ENCODE results near the gene SMIM7.

SMIM7 gene

DNA sequence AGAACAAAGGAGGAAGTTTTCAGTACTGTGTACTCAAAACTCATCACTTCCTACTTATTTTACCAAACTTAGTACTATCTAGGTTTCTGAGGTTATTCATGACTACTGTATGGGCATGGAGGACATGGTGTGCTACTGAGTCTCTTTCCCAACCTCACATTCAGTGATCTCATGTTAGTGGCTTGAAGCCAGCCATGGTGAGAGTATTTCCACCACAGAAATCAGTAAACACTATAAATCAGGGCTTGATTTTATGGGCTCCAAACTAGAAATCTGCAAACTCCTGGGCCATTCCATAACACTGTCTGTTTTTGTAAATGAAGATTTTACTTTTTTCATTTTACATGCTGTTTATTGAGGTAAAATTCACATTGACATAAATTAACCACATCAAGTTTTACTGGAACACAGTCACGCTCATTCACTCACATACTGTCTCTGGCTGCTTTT, 51.6 kb downstream of the SMIM7 start:
- H3K4me3 ChIP-seq (ENCODE audit: extremely low read depth, insufficient read depth, low read length, poor library complexity, severe bottlenecking) = no peak overlapping the region
- no peaks in the 10 kb centered on the region for H3K9me3 ChIP-seq (ENCODE audit: control insufficient read depth, low read length)
- no peak overlapping the region for H3K27ac ChIP-seq (ENCODE audit: low read depth, low read length, severe bottlenecking)
- H3K36me3 ChIP-seq (ENCODE audit: control insufficient read depth, insufficient read depth, low read length) = no peaks in the 10 kb centered on the region
- WGBS, 2 experiments (ENCODE audit: insufficient coverage in 2 of 2) = 86% methylated on average over 1 of the region's 1 CpG; no CpG with 5 or more reads in 1 of the 2 experiments
- H3K4me1 ChIP-seq (ENCODE audit: control insufficient read depth, insufficient read depth, low read length, poor library complexity, severe bottlenecking) = no peaks in the 10 kb centered on the region

DNA sequence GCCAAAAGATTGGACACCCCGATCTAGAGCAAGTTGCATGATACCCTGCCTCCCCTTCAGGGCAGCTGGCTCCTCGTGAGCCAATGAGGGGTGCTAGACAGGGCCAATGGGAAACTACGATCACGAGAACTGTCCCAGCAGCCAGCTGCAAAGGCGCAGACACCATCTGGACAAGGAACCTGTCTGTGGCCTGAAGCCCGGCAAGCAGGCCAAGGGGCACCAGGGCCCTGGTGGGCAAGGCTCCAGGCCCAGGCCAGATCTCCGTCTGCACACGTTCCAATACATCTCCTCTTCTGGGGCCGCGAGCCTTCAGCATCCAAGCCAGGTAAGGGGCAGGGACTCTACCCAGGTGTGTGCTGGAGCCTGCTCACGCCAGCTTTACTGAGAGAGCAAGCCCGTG, 52.1 kb downstream of the SMIM7 start:
- H3K4me3 ChIP-seq (ENCODE audit: extremely low read depth, insufficient read depth, low read length, poor library complexity, severe bottlenecking) = no peak overlapping the region
- 94 to 96% methylated on average over 6 of the region's 12 CpGs for WGBS, 2 experiments (ENCODE audit: insufficient coverage in 2 of 2)
- H3K4me1 ChIP-seq (ENCODE audit: control insufficient read depth, insufficient read depth, low read length, poor library complexity, severe bottlenecking) = no peaks in the 10 kb centered on the region
- no peaks in the 10 kb centered on the region for H3K36me3 ChIP-seq (ENCODE audit: control insufficient read depth, insufficient read depth, low read length)
- no peak overlapping the region for H3K27ac ChIP-seq (ENCODE audit: low read depth, low read length, severe bottlenecking)
- no peaks in the 10 kb centered on the region for H3K9me3 ChIP-seq (ENCODE audit: control insufficient read depth, low read length)

DNA sequence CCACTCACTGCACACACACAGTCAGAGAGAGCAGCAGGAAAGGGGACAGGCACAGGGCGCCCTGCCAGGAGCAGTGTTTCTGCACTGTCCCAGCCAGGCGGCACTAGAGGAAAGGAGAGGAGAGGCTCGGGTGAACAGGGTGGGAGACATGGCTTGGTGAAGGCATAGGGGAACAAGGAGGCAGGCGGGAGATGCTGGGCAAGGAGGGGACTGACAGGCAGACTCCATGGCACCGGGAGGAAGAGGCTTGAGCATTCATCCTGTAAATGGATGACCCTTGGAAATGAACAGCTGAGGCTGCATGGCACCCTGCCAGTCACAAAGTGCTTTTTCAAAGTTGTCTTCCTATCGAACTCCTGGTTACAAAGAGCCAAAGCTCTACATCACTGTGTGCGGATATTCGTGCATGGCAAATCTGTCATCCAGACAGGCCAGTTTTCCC, 54.4 kb downstream of the SMIM7 start:
- H3K4me1 ChIP-seq (ENCODE audit: control insufficient read depth, insufficient read depth, low read length, poor library complexity, severe bottlenecking) = no peaks in the 10 kb centered on the region
- WGBS, 2 experiments (ENCODE audit: insufficient coverage in 2 of 2) = 95% methylated on average over 5 to 8 of the region's 8 CpGs
- no peaks in the 10 kb centered on the region for H3K9me3 ChIP-seq (ENCODE audit: control insufficient read depth, low read length)
- no peak overlapping the region for H3K27ac ChIP-seq (ENCODE audit: low read depth, low read length, severe bottlenecking)
- H3K4me3 ChIP-seq (ENCODE audit: extremely low read depth, insufficient read depth, low read length, poor library complexity, severe bottlenecking) = no peak overlapping the region
- no peaks in the 10 kb centered on the region for H3K36me3 ChIP-seq (ENCODE audit: control insufficient read depth, insufficient read depth, low read length)

DNA sequence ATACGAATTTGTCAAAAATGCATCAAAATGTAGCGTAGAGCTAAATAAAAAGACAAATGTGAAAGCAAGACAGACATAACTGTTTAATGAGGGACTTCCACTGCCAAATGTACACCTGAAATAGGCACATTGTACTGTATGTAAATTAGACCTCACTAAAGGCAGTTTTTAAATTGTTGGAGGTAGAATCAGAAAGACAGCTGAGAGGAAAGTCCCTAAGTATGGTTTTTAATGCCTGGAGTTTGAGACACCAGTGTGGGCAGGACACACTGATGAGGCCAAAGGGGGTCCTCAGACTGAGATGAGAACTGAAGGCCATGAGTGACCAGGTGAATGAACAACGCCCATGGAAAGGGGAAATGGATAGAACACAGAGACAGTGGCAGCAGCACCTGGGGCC, 54.8 kb downstream of the SMIM7 start:
- Histone ChIP-seq H3K9me3 (ENCODE audit: control insufficient read depth, low read length) (no peaks in the 10 kb centered on the region), H3K4me3 (ENCODE audit: extremely low read depth, insufficient read depth, low read length, poor library complexity, severe bottlenecking) (no peak overlapping the region), H3K4me1 (ENCODE audit: control insufficient read depth, insufficient read depth, low read length, poor library complexity, severe bottlenecking) (no peaks in the 10 kb centered on the region), H3K36me3 (ENCODE audit: control insufficient read depth, insufficient read depth, low read length) (no peaks in the 10 kb centered on the region), H3K27ac (ENCODE audit: low read depth, low read length, severe bottlenecking) (no peak overlapping the region)
- WGBS, 2 experiments (ENCODE audit: insufficient coverage in 2 of 2) = 88 to 94% methylated on average over 2 to 3 of the region's 3 CpGs

DNA sequence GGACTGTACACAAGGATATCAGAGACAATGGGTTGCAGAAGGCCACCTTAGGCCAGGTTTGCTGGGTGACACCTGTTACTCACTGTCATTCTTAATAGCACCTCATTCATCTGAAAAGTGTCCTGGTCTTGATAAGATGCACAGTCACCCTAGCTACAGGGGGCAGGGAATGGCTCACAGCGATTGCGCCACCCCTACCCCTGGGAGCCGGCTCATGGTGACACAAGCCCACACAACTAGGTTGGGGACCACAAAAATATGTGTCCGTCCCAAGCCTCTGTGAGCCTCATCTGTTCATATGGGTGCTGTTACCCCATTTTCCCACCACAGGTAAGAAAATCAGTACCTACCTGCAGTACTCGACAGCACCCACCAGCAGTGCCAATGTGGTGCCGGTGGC, 55.3 kb downstream of the SMIM7 start:
- H3K4me3 ChIP-seq (ENCODE audit: extremely low read depth, insufficient read depth, low read length, poor library complexity, severe bottlenecking) = no peak overlapping the region
- no peaks in the 10 kb centered on the region for H3K9me3 ChIP-seq (ENCODE audit: control insufficient read depth, low read length)
- H3K27ac ChIP-seq (ENCODE audit: low read depth, low read length, severe bottlenecking) = no peak overlapping the region
- WGBS, 2 experiments (ENCODE audit: insufficient coverage in 2 of 2) = 94 to 100% methylated on average over 4 of the region's 6 CpGs
- no peaks in the 10 kb centered on the region for H3K4me1 ChIP-seq (ENCODE audit: control insufficient read depth, insufficient read depth, low read length, poor library complexity, severe bottlenecking)
- no peaks in the 10 kb centered on the region for H3K36me3 ChIP-seq (ENCODE audit: control insufficient read depth, insufficient read depth, low read length)

DNA sequence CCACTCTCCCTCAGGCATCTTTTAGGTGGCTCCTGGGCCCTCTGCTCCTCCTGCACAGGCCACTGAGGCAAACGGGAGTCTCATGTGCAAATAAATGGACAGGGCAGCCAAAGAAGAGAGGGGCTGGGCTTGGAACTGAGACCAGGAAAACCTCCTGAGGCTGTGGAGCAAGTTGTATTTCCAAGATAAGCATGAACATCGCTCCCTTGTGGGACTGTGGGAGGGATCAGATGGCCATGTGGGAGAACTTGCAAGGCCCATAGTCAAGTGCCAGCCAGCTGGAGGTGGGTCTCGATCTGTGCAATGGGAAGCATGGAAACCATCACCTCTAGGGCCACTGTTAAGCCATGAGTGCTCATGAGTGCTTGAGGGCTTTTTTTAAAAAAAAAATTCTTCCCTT, 56.9 kb downstream of the SMIM7 start:
- no peaks in the 10 kb centered on the region for H3K4me1 ChIP-seq (ENCODE audit: control insufficient read depth, insufficient read depth, low read length, poor library complexity, severe bottlenecking)
- WGBS, 2 experiments (ENCODE audit: insufficient coverage in 2 of 2) = 79 to 93% methylated on average over 2 to 3 of the region's 3 CpGs
- H3K27ac ChIP-seq (ENCODE audit: low read depth, low read length, severe bottlenecking) = no peak overlapping the region
- no peak overlapping the region for H3K4me3 ChIP-seq (ENCODE audit: extremely low read depth, insufficient read depth, low read length, poor library complexity, severe bottlenecking)
- no peaks in the 10 kb centered on the region for H3K9me3 ChIP-seq (ENCODE audit: control insufficient read depth, low read length)
- no peaks in the 10 kb centered on the region for H3K36me3 ChIP-seq (ENCODE audit: control insufficient read depth, insufficient read depth, low read length)

DNA sequence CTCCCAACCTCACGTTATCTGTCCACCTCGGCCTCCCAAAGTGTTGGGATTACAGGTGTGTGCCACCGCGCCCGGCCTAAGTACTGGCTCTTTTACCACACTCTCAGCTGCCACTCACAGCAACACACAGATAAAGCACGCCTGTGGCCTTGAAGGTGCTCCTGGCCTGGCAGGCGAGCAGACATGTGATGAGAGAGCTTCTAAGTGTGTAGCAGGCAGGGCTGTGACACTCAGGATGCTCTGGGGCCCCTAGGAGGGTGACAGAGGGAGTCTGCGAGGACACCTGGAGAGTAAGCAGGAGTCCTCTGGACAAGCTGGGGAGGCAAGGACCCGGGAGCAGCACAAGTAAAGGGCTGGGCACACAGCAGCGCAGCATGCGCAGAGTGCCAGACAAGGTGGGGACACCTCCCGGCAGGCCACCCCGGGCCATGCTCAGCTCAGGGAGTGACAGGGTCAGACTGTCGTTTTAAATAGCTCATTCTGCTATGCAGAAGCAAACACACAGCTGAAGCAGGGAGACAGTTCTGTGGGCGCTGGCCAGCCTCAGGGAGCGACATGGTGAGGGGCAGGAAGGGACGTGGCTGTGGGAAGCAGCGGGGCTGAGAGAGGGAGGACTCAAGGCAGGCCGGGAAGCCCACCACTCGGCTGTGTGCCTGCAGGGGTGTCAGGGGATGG, 58.4 kb downstream of the SMIM7 start:
- Histone ChIP-seq H3K27ac (ENCODE audit: low read depth, low read length, severe bottlenecking) (no peak overlapping the region), H3K4me3 (ENCODE audit: extremely low read depth, insufficient read depth, low read length, poor library complexity, severe bottlenecking) (no peak overlapping the region), H3K9me3 (ENCODE audit: control insufficient read depth, low read length) (no peaks in the 10 kb centered on the region), H3K4me1 (ENCODE audit: control insufficient read depth, insufficient read depth, low read length, poor library complexity, severe bottlenecking) (no peaks in the 10 kb centered on the region), H3K36me3 (ENCODE audit: control insufficient read depth, insufficient read depth, low read length) (peaks cover 4% of the 10 kb centered on the region)
- WGBS, 2 experiments (ENCODE audit: insufficient coverage in 2 of 2) = 95 to 98% methylated on average over 16 to 18 of the region's 20 CpGs

DNA sequence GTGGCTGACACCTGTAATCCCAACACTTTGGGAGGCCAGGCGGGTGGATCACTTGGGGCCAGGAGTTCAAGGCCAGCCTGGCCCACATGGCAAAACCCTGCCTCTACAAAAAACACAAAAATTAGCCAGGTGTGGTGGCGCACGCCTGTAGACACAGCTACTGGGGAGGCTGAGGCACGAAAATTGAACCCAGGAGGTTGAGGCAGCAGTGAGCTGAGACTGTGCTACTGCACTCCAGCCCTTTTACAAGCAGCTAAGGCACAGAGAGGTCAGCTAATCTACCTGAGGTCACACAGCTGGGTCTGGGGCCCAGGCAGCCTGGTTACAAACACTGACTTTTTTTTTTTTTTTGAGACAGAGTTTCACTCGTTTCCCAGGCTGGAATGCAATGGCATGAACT, 59.1 kb downstream of the SMIM7 start:
- Histone ChIP-seq H3K4me3 (ENCODE audit: extremely low read depth, insufficient read depth, low read length, poor library complexity, severe bottlenecking) (no peak overlapping the region), H3K4me1 (ENCODE audit: control insufficient read depth, insufficient read depth, low read length, poor library complexity, severe bottlenecking) (no peaks in the 10 kb centered on the region), H3K9me3 (ENCODE audit: control insufficient read depth, low read length) (no peaks in the 10 kb centered on the region), H3K36me3 (ENCODE audit: control insufficient read depth, insufficient read depth, low read length) (peaks cover 4% of the 10 kb centered on the region), H3K27ac (ENCODE audit: low read depth, low read length, severe bottlenecking) (no peak overlapping the region)
- WGBS, 2 experiments (ENCODE audit: insufficient coverage in 2 of 2) = 89 to 98% methylated on average over 4 to 5 of the region's 5 CpGs

DNA sequence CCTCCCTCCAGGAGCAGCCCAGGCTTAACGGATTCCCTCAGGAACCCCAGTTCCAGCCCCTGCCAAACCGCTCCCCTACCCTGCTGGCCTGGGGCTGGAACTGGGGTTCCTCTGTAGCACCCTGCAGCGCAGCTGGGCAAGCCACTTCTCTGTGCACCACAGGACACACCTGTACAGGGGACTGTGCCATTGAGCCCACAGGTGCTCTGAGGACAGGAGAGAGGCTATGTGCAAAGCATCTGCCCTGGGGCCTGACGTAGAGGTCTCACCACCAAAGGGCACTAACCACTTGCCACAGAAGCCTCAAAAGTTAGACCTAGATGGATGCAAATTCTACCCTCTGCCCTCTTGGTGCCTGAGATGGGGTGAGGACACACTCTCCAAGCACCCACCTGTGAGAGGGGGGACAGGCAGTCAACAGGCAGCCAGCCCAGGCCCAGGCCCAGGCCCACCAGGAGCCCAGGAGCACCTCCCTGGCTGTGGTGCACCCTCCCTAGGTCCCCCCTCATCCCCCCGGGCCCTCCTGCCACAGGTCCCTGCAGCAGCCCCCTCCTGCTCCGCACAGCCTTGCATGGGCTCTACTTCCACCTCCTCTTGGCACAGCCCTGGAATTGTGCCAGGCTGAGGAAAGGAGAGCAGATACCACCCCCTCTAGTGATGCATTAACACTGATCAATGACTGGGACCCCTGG, 60.1 kb downstream of the SMIM7 start:
- 93 to 100% methylated on average over 5 to 6 of the region's 6 CpGs for WGBS, 2 experiments (ENCODE audit: insufficient coverage in 2 of 2)
- Histone ChIP-seq H3K36me3 (ENCODE audit: control insufficient read depth, insufficient read depth, low read length) (peaks cover 4% of the 10 kb centered on the region), H3K4me1 (ENCODE audit: control insufficient read depth, insufficient read depth, low read length, poor library complexity, severe bottlenecking) (no peaks in the 10 kb centered on the region), H3K4me3 (ENCODE audit: extremely low read depth, insufficient read depth, low read length, poor library complexity, severe bottlenecking) (no peak overlapping the region), H3K27ac (ENCODE audit: low read depth, low read length, severe bottlenecking) (no peak overlapping the region), H3K9me3 (ENCODE audit: control insufficient read depth, low read length) (no peaks in the 10 kb centered on the region)

DNA sequence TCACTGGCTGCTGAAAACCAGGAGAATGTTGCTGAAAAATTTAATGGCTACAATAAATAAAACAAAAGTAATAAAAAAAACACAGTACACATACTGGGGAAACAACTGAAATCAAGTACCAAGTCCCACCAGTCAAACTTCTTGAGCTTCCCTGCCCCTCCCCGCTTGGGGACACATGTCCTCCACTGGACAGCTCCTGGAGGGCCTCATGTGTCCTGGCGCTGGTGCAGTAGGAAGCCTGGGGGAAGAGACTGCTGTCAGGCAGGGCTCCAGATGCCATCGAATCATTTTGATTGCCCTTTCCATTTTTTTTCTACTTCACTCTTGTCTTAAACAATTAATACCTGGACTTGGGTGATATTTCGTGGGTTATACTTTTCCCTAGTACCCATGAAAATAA, 61.1 kb downstream of the SMIM7 start:
- Histone ChIP-seq H3K27ac (ENCODE audit: low read depth, low read length, severe bottlenecking) (no peak overlapping the region), H3K4me3 (ENCODE audit: extremely low read depth, insufficient read depth, low read length, poor library complexity, severe bottlenecking) (no peak overlapping the region), H3K4me1 (ENCODE audit: control insufficient read depth, insufficient read depth, low read length, poor library complexity, severe bottlenecking) (no peaks in the 10 kb centered on the region), H3K36me3 (ENCODE audit: control insufficient read depth, insufficient read depth, low read length) (peaks cover 4% of the 10 kb centered on the region), H3K9me3 (ENCODE audit: control insufficient read depth, low read length) (no peaks in the 10 kb centered on the region)
- WGBS, 2 experiments (ENCODE audit: insufficient coverage in 2 of 2) = 92% methylated on average over 4 of the region's 4 CpGs; no CpG with 5 or more reads in 1 of the 2 experiments

DNA sequence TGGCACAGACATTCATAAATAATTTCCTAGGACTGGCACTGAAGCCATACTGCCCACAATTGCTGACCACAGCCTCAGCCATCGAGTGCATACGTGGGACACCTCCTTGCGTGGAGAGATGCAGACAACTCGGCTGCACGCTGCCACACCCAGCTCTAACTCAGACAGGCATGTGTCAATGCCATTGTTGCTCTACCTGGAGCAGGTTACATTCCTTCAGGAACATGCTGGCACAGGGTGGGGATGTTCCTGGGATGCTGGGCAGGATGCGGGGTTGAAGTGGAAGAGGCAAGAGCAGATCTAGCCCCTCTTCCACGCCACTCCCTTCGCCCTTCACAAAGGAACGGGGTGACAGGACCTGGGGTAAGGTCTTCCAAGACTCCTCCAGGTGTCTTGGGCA, 63.5 kb downstream of the SMIM7 start:
- H3K36me3 ChIP-seq (ENCODE audit: control insufficient read depth, insufficient read depth, low read length) = peaks cover 4% of the 10 kb centered on the region
- no peak overlapping the region for H3K27ac ChIP-seq (ENCODE audit: low read depth, low read length, severe bottlenecking)
- peaks cover 15% of the 10 kb centered on the region for H3K4me1 ChIP-seq (ENCODE audit: control insufficient read depth, insufficient read depth, low read length, poor library complexity, severe bottlenecking)
- 96 to 98% methylated on average over 6 to 9 of the region's 9 CpGs for WGBS, 2 experiments (ENCODE audit: insufficient coverage in 2 of 2)
- no peak overlapping the region for H3K4me3 ChIP-seq (ENCODE audit: extremely low read depth, insufficient read depth, low read length, poor library complexity, severe bottlenecking)
- H3K9me3 ChIP-seq (ENCODE audit: control insufficient read depth, low read length) = no peaks in the 10 kb centered on the region

All from mesodermal cell (in vitro differentiated cells).